H1 (cell line): Measurements from ENCODE around the gene PSORS1C2. TPM values are rescaled to one million over a fixed set of nuclear protein-coding genes. Genes with fewer than 3 reads are reported as not detected.

Experiments
- CTCF ChIA-PET: fragments of 300-600 bp; sonication (Branson Sonifier 250); formaldehyde crosslinking; loops from one replicate; lab custom pipeline; 2021; ENCODE audit not compliant: partially characterized antibody; lab: Charles Lee
- POLR2A ChIA-PET: fragments of 300-600 bp; sonication (Branson Sonifier 250); formaldehyde crosslinking; loops from one replicate; lab custom pipeline; 2021; ENCODE audit warnings: inconsistent platforms; ENCODE audit not compliant: partially characterized antibody; lab: Charles Lee
- DNase-seq, 2 experiments: peaks; one replicate each; pipeline versions ENCODE4 v3.0.0 to v3.0.0-alpha.2; 2010 to 2022; ENCODE audit warnings: low spot score in 2 of 2, low read depth in 1 of 2, mixed read lengths in 1 of 2
- FAIRE-seq: peaks from 2 replicates; lab custom pipeline; 2011; peaks lifted over from hg19 to GRCh38; lab: Jason Lieb, UNC
- H2AFZ ChIP-seq: 2 replicates; pipeline ENCODE4 v1.8.1; 2012; ENCODE audit warnings: low read length, inconsistent platforms
- H2AK5ac ChIP-seq: 2 replicates; pipeline ENCODE4 v1.6.1; 2013; ENCODE audit warnings: low read depth, low read length
- H2BK120ac ChIP-seq: replicated peaks from 2 replicates; pipeline ENCODE3; 2013; ENCODE audit warnings: low read depth, low read length, inconsistent platforms
- H2BK12ac ChIP-seq: 2 replicates; pipeline ENCODE4 v1.6.1; 2013; ENCODE audit warnings: low read depth, low read length
- H2BK15ac ChIP-seq: 2 replicates; pipeline ENCODE4 v1.6.1; 2013; ENCODE audit warnings: low read length
- H2BK20ac ChIP-seq: 2 replicates; pipeline ENCODE4 v1.6.1; 2013; ENCODE audit warnings: low read length
- H2BK5ac ChIP-seq: 2 replicates; pipeline ENCODE4 v1.6.1; 2013; ENCODE audit warnings: low read depth, low read length
- H3K14ac ChIP-seq: 2 replicates; pipeline ENCODE4 v1.6.1; 2013; ENCODE audit warnings: inconsistent platforms; ENCODE audit not compliant: insufficient read length
- H3K18ac ChIP-seq: 2 replicates; pipeline ENCODE4 v1.6.1; 2013; ENCODE audit warnings: low read length; ENCODE audit errors: extremely low read depth
- H3K23ac ChIP-seq: 2 replicates; pipeline ENCODE4 v1.6.1; 2013; ENCODE audit warnings: inconsistent platforms; ENCODE audit not compliant: insufficient read length
- H3K23me2 ChIP-seq: 2 replicates; pipeline ENCODE4 v1.6.1; 2013; ENCODE audit warnings: low read depth, low read length
- H3K27ac ChIP-seq: 2 replicates; pipeline ENCODE4 v1.6.1; 2011; ENCODE audit warnings: low read depth, low read length, inconsistent platforms
- H3K27me3 ChIP-seq, 4 experiments: replicated peaks in 1 of 4; 1 replicate in 1 of 4; 2 replicates in 3 of 4; pipeline versions ENCODE4 v1.6.1 to v1.8.1; 2011 to 2013; ENCODE audit warnings: low read length in 3 of 4, mild to moderate bottlenecking in 3 of 4, inconsistent platforms in 2 of 4, mixed read lengths in 2 of 4, moderate library complexity in 1 of 4; ENCODE audit not compliant: control insufficient read depth in 3 of 4, insufficient read depth in 3 of 4; ENCODE audit errors: extremely low read depth in 1 of 4
- H3K36me3 ChIP-seq, 4 experiments: 2 replicates each; pipeline versions ENCODE4 v1.6.1 to v1.8.1; 2011 to 2013; ENCODE audit warnings: mild to moderate bottlenecking in 4 of 4, low read length in 3 of 4, moderate library complexity in 2 of 4, control low read depth in 1 of 4, inconsistent platforms in 1 of 4; ENCODE audit not compliant: insufficient read depth in 4 of 4, control insufficient read depth in 2 of 4
- H3K4ac ChIP-seq: replicated peaks from 2 replicates; pipeline ENCODE3; 2013; ENCODE audit warnings: low read length, low read depth, mixed read lengths, inconsistent platforms; ENCODE audit not compliant: insufficient read length
- H3K4me1 ChIP-seq, 4 experiments: replicated peaks in 1 of 4; 1 replicate in 1 of 4; 2 replicates in 3 of 4; pipeline versions ENCODE4 v1.6.1 to v1.8.1; 2011 to 2013; ENCODE audit warnings: low read length in 3 of 4, inconsistent platforms in 2 of 4, mixed read lengths in 1 of 4; ENCODE audit not compliant: insufficient read depth in 4 of 4, control insufficient read depth in 3 of 4
- H3K4me2 ChIP-seq, 2 experiments: 2 replicates each; pipeline versions ENCODE4 v1.6.1 to v1.8.1; 2011 to 2013; ENCODE audit warnings: low read depth in 2 of 2, low read length in 2 of 2, control low read depth in 1 of 2, inconsistent platforms in 1 of 2, mild to moderate bottlenecking in 1 of 2; ENCODE audit not compliant: insufficient read depth in 1 of 2
- H3K4me3 ChIP-seq, 4 experiments: fragments of 200-600, 300-600 bp in 1 of 4; sonication (generic), shearing (Covaris generic), sonication (Bioruptor Twin) in 1 of 4; 2 replicates each; pipeline versions ENCODE4 v1.5.1 to v1.8.1; 2011 to 2016; ENCODE audit warnings: low read length in 4 of 4, low read depth in 3 of 4, control low read depth in 2 of 4, inconsistent platforms in 2 of 4, mild to moderate bottlenecking in 2 of 4, mixed read lengths in 1 of 4, moderate library complexity in 1 of 4; ENCODE audit not compliant: insufficient read depth in 2 of 4; ENCODE audit errors: extremely low read depth in 1 of 4
- H3K56ac ChIP-seq: replicated peaks from 2 replicates; pipeline ENCODE3; 2013; ENCODE audit warnings: low read depth, mild to moderate bottlenecking, mixed read lengths, low read length, inconsistent platforms; ENCODE audit not compliant: insufficient read length
- H3K79me1 ChIP-seq: 2 replicates; pipeline ENCODE4 v1.6.1; 2013; ENCODE audit warnings: low read depth, low read length, control low read depth
- H3K79me2 ChIP-seq, 2 experiments: 2 replicates each; pipeline versions ENCODE4 v1.6.1 to v1.8.1; 2012 to 2013; ENCODE audit warnings: low read length in 2 of 2, mild to moderate bottlenecking in 2 of 2, inconsistent platforms in 1 of 2; ENCODE audit not compliant: insufficient read depth in 2 of 2, control insufficient read depth in 1 of 2
- H3K9ac ChIP-seq, 4 experiments: replicated peaks in 1 of 4; 1 replicate in 1 of 4; 2 replicates in 3 of 4; pipeline versions ENCODE4 v1.6.1 to v1.8.1; 2011 to 2013; ENCODE audit warnings: low read depth in 3 of 4, low read length in 3 of 4, control low read depth in 2 of 4, mild to moderate bottlenecking in 2 of 4, moderate library complexity in 2 of 4, inconsistent platforms in 1 of 4; ENCODE audit errors: extremely low read depth in 1 of 4
- H3K9me3 ChIP-seq, 2 experiments: 2 replicates each; pipeline versions ENCODE4 v1.6.1 to v1.8.1; 2012 to 2013; ENCODE audit warnings: mild to moderate bottlenecking in 2 of 2, moderate library complexity in 2 of 2, control low read depth in 1 of 2, inconsistent platforms in 1 of 2, low read depth in 1 of 2, low read length in 1 of 2, mixed read lengths in 1 of 2; ENCODE audit not compliant: insufficient read depth in 2 of 2
- H4K20me1 ChIP-seq, 2 experiments: replicated peaks in 1 of 2; 2 replicates each; pipeline versions ENCODE3 to v1.8.1; 2011 to 2013; ENCODE audit warnings: inconsistent platforms in 2 of 2, low read length in 2 of 2, mild to moderate bottlenecking in 1 of 2; ENCODE audit not compliant: insufficient read depth in 2 of 2, control insufficient read depth in 1 of 2
- H4K5ac ChIP-seq: 2 replicates; pipeline ENCODE4 v1.6.1; 2013; ENCODE audit warnings: low read length, low read depth, mixed read lengths, inconsistent platforms; ENCODE audit not compliant: insufficient read length
- H4K8ac ChIP-seq: 2 replicates; pipeline ENCODE4 v1.8.0; 2013; ENCODE audit warnings: mild to moderate bottlenecking, moderate library complexity, low read length, inconsistent platforms; ENCODE audit not compliant: insufficient read depth; ENCODE audit errors: extremely low read depth
- H4K91ac ChIP-seq: replicated peaks from 2 replicates; pipeline ENCODE3; 2013; ENCODE audit warnings: low read length, mixed read lengths, inconsistent platforms; ENCODE audit not compliant: insufficient read length
- ASH2L ChIP-seq: fragments of 200-600, 300-600 bp; sonication (generic); IDR thresholded peaks from one replicate; pipeline ENCODE4 v1.7.1; 2017; ENCODE audit warnings: low read length
- EGR1 ChIP-seq: IDR thresholded peaks from 2 replicates; pipeline ENCODE4 v1.6.1; 2011; ENCODE audit warnings: low read depth, low read length, borderline replicate concordance
- HDAC2 ChIP-seq, 2 experiments: fragments of 300-600 bp in 1 of 2; sonication (generic) in 1 of 2; IDR thresholded peaks; 2 replicates each; pipeline ENCODE4 v1.6.1; 2011 to 2012; ENCODE audit warnings: low read depth in 2 of 2, low read length in 2 of 2, mild to moderate bottlenecking in 2 of 2, moderate library complexity in 2 of 2, borderline replicate concordance in 1 of 2, inconsistent platforms in 1 of 2
- JUN ChIP-seq: IDR thresholded peaks from 2 replicates; pipeline ENCODE4 v1.6.1; 2011; ENCODE audit warnings: low read depth, mild to moderate bottlenecking, improper control_type of control experiment, low read length
- MAFK ChIP-seq: IDR thresholded peaks from 2 replicates; pipeline ENCODE4 v1.6.1; 2012; ENCODE audit warnings: low read depth, mild to moderate bottlenecking, improper control_type of control experiment, low read length
- SAP30 ChIP-seq: fragments of 300-600 bp; sonication (generic); IDR thresholded peaks from 2 replicates; pipeline ENCODE4 v1.7.1; 2012; ENCODE audit warnings: low read length, moderate library complexity, mild to moderate bottlenecking, inconsistent platforms; ENCODE audit not compliant: insufficient read depth, insufficient replicate concordance
- SIN3A ChIP-seq, 2 experiments: IDR thresholded peaks in 1 of 2; conservative IDR thresholded peaks in 1 of 2; 2 replicates each; pipeline ENCODE4 v1.6.1; 2011 to 2012; ENCODE audit warnings: low read length in 2 of 2, improper control_type of control experiment in 1 of 2, low read depth in 1 of 2, mild to moderate bottlenecking in 1 of 2
- SP2 ChIP-seq: IDR thresholded peaks from 2 replicates; pipeline ENCODE4 v1.6.1; 2012; ENCODE audit warnings: mild to moderate bottlenecking, low read length, inconsistent platforms
- SRF ChIP-seq: IDR thresholded peaks from 2 replicates; pipeline ENCODE4 v1.6.1; 2011; ENCODE audit warnings: mild to moderate bottlenecking, low read depth, low read length, moderate library complexity
- SUZ12 ChIP-seq: fragments of 200-600 bp; sonication (generic); IDR thresholded peaks from 2 replicates; pipeline ENCODE4 v1.6.1; 2012; ENCODE audit warnings: mild to moderate bottlenecking, inconsistent platforms, low read length, moderate library complexity, mixed read lengths
- WGBS, 2 experiments: shearing (Covaris generic) in 1 of 2; methylation state at CpG; one replicate each; pipeline versions ENCODE4 v1.1.6 to v1.1.7; 2013 to 2015; ENCODE audit warnings: low lambda C conversion rate in 2 of 2, mixed read lengths in 2 of 2, inconsistent platforms in 1 of 2, low coverage in 1 of 2, missing lambda C conversion rate in 1 of 2; ENCODE audit not compliant: insufficient replicate concordance in 2 of 2, insufficient coverage in 1 of 2, insufficient read length in 1 of 2; ENCODE audit errors: extremely low coverage in 1 of 2, missing lambda C conversion rate in 1 of 2; 5-methylcytosine and 5-hydroxymethylcytosine counted together
- polyA plus RNA-seq, 7 experiments: library from polyadenylated mRNA; depleted of rRNA in 3 of 7; stranded (reverse) in 5 of 7; unstranded in 2 of 7; fragments of >200 nt in 5 of 7; fragments of 200-250 nt in 2 of 7; gene quantifications; 1 replicate in 5 of 7; 2 replicates in 1 of 7; 4 replicates in 1 of 7; pipeline versions ENCODE4 v1.2.1 to v1.2.3, GENCODE V29; 2011 to 2013; ENCODE audit warnings: missing spikeins in 2 of 7, mixed read lengths in 2 of 7
- total RNA-seq: library from RNA; stranded (reverse); fragmentation: NEBNext Ultra II Directional; extraction: Animal tissue kit (Norgen Biotek cat#: 25700); gene quantifications from 2 replicates; pipeline ENCODE4 v1.2.1, GENCODE V29; 2021

Gene PSORS1C2
- total and polyA plus RNA-seq, 2 of the 8 experiments (the other 6 are each of a cell fraction or from before 2014, with no cell fraction given), result 0.11 TPM; not detected in 1

DNA sequence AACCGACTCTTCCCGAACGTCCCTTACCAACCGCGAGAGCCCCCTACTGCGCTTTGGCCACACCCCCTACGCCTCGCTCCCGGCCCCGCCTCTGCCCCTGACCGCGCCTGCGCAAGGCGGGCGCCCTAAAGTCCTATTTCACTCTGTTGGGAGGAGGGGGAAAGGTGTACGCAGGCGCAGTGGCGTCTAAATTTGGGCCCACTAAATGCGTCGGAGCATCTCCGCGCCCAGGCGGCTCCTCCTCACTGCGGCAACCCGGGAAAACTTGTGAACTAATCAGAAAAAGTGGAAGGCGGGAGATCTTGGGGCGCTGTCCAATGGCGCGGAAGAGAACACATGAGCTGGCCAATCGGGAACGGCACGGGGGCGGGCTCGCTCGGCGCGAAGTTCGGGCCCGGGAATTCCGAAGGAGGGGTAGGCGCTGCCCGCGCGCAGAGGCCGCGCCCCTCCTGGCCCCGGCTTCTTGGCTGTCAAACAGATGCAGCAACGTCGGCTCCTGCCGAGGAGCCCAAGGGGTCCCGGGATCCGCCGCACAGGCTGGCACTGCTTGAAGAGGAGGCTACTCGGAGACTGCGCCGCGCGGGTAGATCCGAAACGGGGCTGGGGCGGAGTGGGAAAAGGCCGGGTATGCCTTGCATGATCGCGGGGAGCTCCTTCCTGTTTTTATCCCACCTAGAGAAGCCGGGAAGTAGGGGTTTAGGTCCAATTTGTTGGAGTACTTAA lies 19.4 kb upstream of the PSORS1C2 start, which contains the start of gene TCF19:
Gene TCF19 (plus strand): TSS at position 450 of the 723 bp plus-strand sequence. CDS start 881 bp downstream, outside the sequence.
- peak within 1 kb of the TSS; percentile 91 for H3K18ac ChIP-seq
- H2AFZ ChIP-seq, result no peak within 1 kb of the TSS
- no peaks in the 10 kb centered on the region for H3K79me2 ChIP-seq
- H3K27me3 ChIP-seq, result no peaks in the 10 kb centered on the region
- H3K4me2 ChIP-seq, result peak within 1 kb of the TSS; percentile 85 to 94
- H3K23ac ChIP-seq, result no peak within 1 kb of the TSS
- H3K56ac ChIP-seq, result peak within 1 kb of the TSS; percentile 36
- peak within 1 kb of the TSS; percentile 86; the same call in 1 of the 2 replicates for H2BK12ac ChIP-seq
- DNase-seq, result peak; percentile 97 to 99
- no peaks in the 10 kb centered on the region for H3K9me3 ChIP-seq
- peaks cover 0 to 24% (median 18%) of the 10 kb centered on the region in 4 experiments; a peak in 6 of 7 replicates for H3K4me1 ChIP-seq
- peak within 1 kb of the TSS; percentile 87 for H3K4ac ChIP-seq
- H2AK5ac ChIP-seq, result peak within 1 kb of the TSS; percentile 89; the same call in 1 of the 2 replicates
- H3K23me2 ChIP-seq, result peaks cover 14% of the 10 kb centered on the region
- peak within 1 kb of the TSS; percentile 46 to 73 (median 64); a peak in 6 of 7 replicates for H3K9ac ChIP-seq
- no peak within 1 kb of the TSS for H3K14ac ChIP-seq
- H4K91ac ChIP-seq, result peak within 1 kb of the TSS; percentile 41
- H3K36me3 ChIP-seq, result peaks cover 5 to 36% (median 10%) of the 10 kb centered on the region in 4 experiments; a peak in 7 of 8 replicates
- H3K27ac ChIP-seq, result no peak within 1 kb of the TSS; the same call in 1 of the 2 replicates
- no peaks in the 10 kb centered on the region for H3K79me1 ChIP-seq
- no peak within 1 kb of the TSS for H2BK120ac ChIP-seq
- no peak for FAIRE-seq
- H2BK20ac ChIP-seq, result no peak within 1 kb of the TSS
- POLR2A ChIA-PET, result interaction anchor here (0.7 to 68.5 kb wide), 5 partner anchors 10 to 336 kb away, joined by 3 to 2251 read pairs (median 3); partner anchors contain the start of genes CCHCR1, CDSN, POU5F1 and PSORS1C1
- H2BK15ac ChIP-seq, result peak within 1 kb of the TSS; percentile 73; the same call in 1 of the 2 replicates
- peak within 1 kb of the TSS; percentile 80 for H4K5ac ChIP-seq
- peak within 1 kb of the TSS; percentile 69; the same call in 1 of the 2 replicates for H2BK5ac ChIP-seq
- H3K4me3 ChIP-seq, result peak within 1 kb of the TSS; percentile 62 to 76 (median 68)
- WGBS, 2 experiments, result 2% methylated on average over 62 of the region's 65 CpGs; no CpG with 5 or more reads in 1 of the 2 experiments
- H4K8ac ChIP-seq, result no peak within 1 kb of the TSS; the same call in 1 of the 2 replicates
- H4K20me1 ChIP-seq, result peaks cover 1 to 2% of the 10 kb centered on the region in 2 experiments
- CTCF ChIA-PET, result interaction anchor here (0.8 to 6.3 kb wide), 14 partner anchors 10 to 75 kb away, joined by 3 to 45 read pairs (median 8); partner anchors contain the start of genes POU5F1 and PSORS1C2
- TF ChIP-seq SRF, result no peak
- TF ChIP-seq EGR1, result 0 out of 2 replicates have a peak, but pooled peaks have one; percentile 71
- TF ChIP-seq MAFK, result no peak
- peak; percentile 71 for TF ChIP-seq SP2
- TF ChIP-seq JUN, result no peak
- TF ChIP-seq SAP30, result peak; percentile 89
- 0 out of 4 replicates have a peak, but pooled peaks of 1 of the 2 experiments have one; percentile 63 for TF ChIP-seq HDAC2 (IDR thresholded peaks at IDR 0.05; ENCODE audit: borderline replicate concordance in 1 of 2, low read depth in 2 of 2, low read length in 2 of 2)
- no peak for TF ChIP-seq ASH2L
- TF ChIP-seq SUZ12, result no peak
- TF ChIP-seq SIN3A (conservative IDR thresholded peaks at IDR 0.05 in 1 of 2, IDR thresholded peaks at IDR 0.05 in 1 of 2; ENCODE audit: low read depth in 1 of 2, low read length in 2 of 2), result peak; percentile 92 to 94; a peak in 3 of 4 replicates
